ENCODE results near the gene GPS1. TPM values are rescaled to one million over a fixed set of nuclear protein-coding genes. Genes with fewer than 3 reads are reported as not detected.

Gene GPS1
- total RNA-seq, 3 donors from 2014 or later: 68.8 to 95.4 (median 94.4) TPM

DNA sequence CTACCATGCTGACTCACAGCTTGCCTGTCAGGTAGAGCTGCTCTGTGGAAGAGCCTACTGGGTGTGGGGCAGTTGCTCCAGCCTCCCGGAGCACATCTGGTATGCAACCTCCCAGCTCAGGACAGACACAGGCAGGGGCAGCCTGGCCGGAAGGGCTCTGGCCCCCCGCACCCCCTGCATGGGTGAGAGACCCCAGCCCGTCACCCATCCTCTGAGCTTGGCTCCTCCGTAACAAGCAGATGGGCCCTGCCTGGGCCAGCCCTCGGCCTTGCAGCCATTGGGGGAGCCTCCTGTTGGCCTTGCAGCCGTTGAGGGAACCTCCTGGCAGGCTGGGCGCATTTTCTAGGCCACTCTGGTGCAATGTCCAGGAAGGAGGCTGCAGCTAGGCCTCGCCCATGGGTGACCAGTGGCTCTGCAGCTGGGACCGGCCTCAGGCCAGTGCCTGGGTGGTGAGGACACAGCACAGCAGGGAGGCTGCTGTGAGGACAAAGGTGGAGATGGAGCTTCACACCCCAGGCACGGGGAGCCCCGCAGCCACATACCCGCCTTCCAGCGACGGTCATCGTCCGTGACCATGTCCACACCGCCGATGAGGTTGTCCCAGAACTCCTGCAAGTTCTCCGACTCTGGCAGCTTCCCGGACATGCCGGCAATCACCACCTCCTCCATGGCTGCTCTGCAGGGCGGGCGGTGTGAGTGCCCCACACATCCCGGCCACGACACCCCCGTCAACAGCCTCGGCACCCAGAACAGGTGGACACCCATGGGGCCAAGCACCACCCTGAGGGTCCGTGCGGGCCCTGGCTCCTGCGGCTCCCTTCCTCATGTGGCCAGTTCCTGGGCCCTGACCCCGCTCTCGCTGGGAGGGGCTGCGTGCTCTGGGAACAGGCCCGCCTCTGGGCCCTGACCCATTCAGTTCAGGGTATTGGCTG, 44.3 kb downstream of the GPS1 start:
- intact Hi-C loops (cut with DNase I; ENCODE audit: low total_unique reads): no loop called here
- peak overlapping the region in 1 of 2 donors; percentile 95 for H3K27ac ChIP-seq
- peaks cover 18 to 29% of the 10 kb centered on the region in 2 donors for H3K4me1 ChIP-seq
- no peak for DNase-seq (ENCODE audit: low spot score in 2 of 2)
- H3K36me3 ChIP-seq: peaks cover 1% of the 10 kb centered on the region
- no peaks in the 10 kb centered on the region for H3K27me3 ChIP-seq
- peak overlapping the region; percentile 68 to 88 (median 76) for H3K4me3 ChIP-seq
- no peak for TF ChIP-seq POLR2A (IDR thresholded peaks at IDR 0.05)
- TF ChIP-seq, protein P1, sequence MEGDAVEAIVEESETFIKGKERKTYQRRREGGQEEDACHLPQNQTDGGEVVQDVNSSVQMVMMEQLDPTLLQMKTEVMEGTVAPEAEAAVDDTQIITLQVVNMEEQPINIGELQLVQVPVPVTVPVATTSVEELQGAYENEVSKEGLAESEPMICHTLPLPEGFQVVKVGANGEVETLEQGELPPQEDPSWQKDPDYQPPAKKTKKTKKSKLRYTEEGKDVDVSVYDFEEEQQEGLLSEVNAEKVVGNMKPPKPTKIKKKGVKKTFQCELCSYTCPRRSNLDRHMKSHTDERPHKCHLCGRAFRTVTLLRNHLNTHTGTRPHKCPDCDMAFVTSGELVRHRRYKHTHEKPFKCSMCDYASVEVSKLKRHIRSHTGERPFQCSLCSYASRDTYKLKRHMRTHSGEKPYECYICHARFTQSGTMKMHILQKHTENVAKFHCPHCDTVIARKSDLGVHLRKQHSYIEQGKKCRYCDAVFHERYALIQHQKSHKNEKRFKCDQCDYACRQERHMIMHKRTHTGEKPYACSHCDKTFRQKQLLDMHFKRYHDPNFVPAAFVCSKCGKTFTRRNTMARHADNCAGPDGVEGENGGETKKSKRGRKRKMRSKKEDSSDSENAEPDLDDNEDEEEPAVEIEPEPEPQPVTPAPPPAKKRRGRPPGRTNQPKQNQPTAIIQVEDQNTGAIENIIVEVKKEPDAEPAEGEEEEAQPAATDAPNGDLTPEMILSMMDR (IDR thresholded peaks at IDR 0.05): no peak
- no peak for TF ChIP-seq POLR2AphosphoS5 (IDR thresholded peaks at IDR 0.05)
- no peaks in the 10 kb centered on the region for H3K9me3 ChIP-seq

DNA sequence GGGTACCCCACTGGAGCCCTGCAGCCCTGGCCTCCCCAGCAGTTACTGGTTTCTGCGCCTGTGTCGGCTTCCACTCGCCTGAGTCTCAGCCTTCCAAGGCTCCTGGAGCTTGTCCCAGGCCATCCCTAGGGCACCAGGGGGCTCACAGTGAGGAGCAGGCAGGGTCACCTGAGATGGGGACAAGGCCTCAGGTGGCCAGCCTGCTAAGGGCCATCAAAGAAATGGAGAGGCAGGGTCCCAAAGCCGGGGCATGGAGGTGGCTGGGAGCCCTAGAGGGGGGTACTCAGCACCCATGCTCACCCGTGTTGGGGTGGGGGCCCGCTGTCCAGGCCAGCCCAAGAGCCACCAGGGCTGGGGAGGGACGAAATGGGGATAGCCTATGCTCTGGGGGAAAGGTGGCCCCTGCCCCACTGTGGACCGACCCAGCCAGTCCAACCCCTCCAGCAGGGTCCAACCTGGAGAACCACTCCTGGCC, 45.0 kb downstream of the GPS1 start:
- TF ChIP-seq, protein P1 (IDR thresholded peaks at IDR 0.05): no peak
- TF ChIP-seq POLR2AphosphoS5 (IDR thresholded peaks at IDR 0.05) (no peak), POLR2A (IDR thresholded peaks at IDR 0.05) (no peak)
- intact Hi-C loops (cut with DNase I; ENCODE audit: low total_unique reads): no loop called here

DNA sequence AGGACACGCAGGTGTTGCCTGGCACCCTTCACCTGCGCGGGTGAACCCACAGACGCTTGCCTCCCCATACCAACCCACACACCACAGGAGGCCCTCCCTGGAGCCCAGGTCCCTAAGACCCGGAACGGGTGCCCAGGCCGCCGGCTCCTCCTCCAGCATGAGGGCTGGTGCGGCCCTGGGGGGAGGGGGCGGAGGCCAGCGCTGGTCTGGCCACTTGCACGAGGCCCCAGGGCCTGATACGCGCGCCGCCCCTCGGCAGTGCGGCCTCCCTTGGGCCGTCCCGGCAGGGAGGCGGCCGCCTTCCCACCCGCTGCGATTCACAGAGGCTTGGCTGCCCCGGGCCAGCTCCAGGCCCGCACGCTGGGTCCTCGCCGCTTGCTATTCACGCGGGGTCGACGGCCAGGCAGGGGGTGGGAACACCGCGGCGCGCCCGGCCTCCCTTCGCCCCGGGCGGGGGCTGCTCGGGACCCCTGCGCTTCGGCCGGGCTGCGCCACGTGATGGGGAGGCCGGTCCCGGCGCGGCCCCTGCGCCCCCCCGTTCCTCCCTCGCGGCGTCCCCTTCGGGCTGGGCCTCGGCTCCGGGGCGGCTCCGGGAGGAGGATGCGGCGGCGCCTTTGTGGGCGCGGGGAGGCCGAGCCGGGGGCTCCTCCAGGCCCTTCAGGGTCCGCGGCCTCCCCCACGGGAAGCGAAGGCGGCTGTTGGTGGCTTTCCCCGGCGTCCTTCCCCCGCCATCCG, 45.7 kb downstream of the GPS1 start:
- peak overlapping the region; percentile 95 to 96 for H3K27ac ChIP-seq
- H3K4me3 ChIP-seq: peak overlapping the region; percentile 68 to 88 (median 76)
- TF ChIP-seq POLR2A (IDR thresholded peaks at IDR 0.05) (no peak), POLR2AphosphoS5 (IDR thresholded peaks at IDR 0.05) (peak in 1 of 3 donors; percentile 33)
- TF ChIP-seq, protein P1 (IDR thresholded peaks at IDR 0.05): no peak
- intact Hi-C loops (cut with DNase I; ENCODE audit: low total_unique reads): no loop called here
- peaks cover 26 to 38% of the 10 kb centered on the region in 2 donors for H3K4me1 ChIP-seq
- no peaks in the 10 kb centered on the region for H3K9me3 ChIP-seq
- H3K27me3 ChIP-seq: no peaks in the 10 kb centered on the region
- DNase-seq (ENCODE audit: low spot score in 2 of 2): no peak
- H3K36me3 ChIP-seq: no peaks in the 10 kb centered on the region

More for the DNA sequence above, 45.0 kb downstream of the GPS1 start:
- Histone ChIP-seq H3K36me3 (no peaks in the 10 kb centered on the region), H3K9me3 (no peaks in the 10 kb centered on the region), H3K27me3 (no peaks in the 10 kb centered on the region), H3K4me1 (peaks cover 25 to 36% of the 10 kb centered on the region in 2 donors), H3K4me3 (peak overlapping the region; percentile 68 to 88 (median 76)), H3K27ac (peak overlapping the region; percentile 95 to 96)
- DNase-seq (ENCODE audit: low spot score in 2 of 2): no peak

DNA sequence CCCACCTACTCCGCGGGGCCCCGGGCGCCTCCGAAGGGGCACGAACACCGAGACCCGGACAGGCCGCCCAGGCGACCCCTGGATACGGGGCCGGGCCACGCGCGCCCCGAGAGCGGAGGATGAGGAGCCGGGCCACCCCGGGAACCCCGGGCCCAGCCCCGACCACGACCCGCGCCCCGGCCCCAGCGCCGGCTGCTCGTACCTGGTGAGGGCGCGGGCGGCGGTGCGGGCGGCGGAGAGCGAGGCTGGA, 46.1 kb downstream of the GPS1 start:
- Histone ChIP-seq H3K9me3 (no peaks in the 10 kb centered on the region), H3K36me3 (no peaks in the 10 kb centered on the region), H3K27ac (peak overlapping the region; percentile 95 to 96), H3K4me3 (peak overlapping the region; percentile 68 to 88 (median 76)), H3K4me1 (peaks cover 26 to 38% of the 10 kb centered on the region in 2 donors), H3K27me3 (no peaks in the 10 kb centered on the region)
- TF ChIP-seq, protein P1 (IDR thresholded peaks at IDR 0.05): no peak
- TF ChIP-seq POLR2AphosphoS5 (IDR thresholded peaks at IDR 0.05): peak in 1 of 3 donors; percentile 1
- intact Hi-C loops (cut with DNase I; ENCODE audit: low total_unique reads): no loop called here
- no peak for DNase-seq (ENCODE audit: low spot score in 2 of 2)
